Forelimb muscle (tissue), 1 donor: ENCODE measurements around the gene TCF7. TPM values are rescaled to one million over a fixed set of nuclear protein-coding genes. Genes with fewer than 3 reads are reported as not detected.

Source experiments
- DNase-seq: peaks from one replicate; pipeline ENCODE4 v3.0.0-alpha.2; 2013; ENCODE audit warnings: low read depth
- polyA plus RNA-seq: library from polyadenylated mRNA; unstranded; fragments of 120-200 nt; gene quantifications from one replicate; pipeline ENCODE4 v1.2.1, GENCODE V29; 2013; ENCODE audit not compliant: insufficient read length

Gene TCF7
- polyA plus RNA-seq, 1 donor = 2.6 TPM

GRCh38 chr5:134131165-134131564, 16.7 kb downstream of the TCF7 start:
- no peak for DNase-seq

DNA sequence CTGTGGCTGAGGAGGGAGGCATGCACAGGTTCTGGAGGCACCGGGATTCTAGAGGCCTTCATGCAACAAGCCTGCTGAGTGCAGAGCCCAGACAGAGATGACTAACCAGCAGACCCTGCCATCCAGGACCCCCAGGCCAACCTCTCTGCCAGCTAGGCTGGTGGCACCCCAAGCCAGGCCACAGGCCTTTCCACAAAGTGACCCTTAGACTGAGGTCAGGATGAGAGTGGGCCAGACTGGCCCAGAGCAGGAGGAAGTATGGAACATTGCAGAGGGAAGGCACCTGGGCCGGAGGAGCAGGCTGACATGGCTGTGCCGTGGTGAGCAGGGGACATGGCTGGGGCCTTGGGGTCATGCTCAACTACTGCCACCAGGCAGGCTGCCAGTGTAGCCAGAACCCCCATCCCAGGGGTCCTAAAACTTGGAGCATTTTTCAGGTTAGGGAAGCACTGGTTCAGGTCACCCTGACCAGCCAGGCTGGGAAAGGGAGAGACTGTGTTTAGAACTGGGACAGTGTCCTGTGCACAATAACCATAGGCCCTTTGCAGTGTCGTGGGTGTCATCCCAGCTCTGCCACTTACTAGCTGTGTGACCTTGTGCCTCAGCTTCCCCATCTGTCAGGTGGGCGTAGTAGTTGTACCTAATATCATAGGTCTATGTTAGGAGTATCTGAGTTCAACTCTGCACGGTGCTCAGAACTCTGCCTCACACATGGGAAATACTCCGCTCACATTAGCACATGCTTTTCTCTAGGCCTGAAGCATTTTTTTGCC, 17.3 kb downstream of the TCF7 start:
- no peak for DNase-seq

DNA sequence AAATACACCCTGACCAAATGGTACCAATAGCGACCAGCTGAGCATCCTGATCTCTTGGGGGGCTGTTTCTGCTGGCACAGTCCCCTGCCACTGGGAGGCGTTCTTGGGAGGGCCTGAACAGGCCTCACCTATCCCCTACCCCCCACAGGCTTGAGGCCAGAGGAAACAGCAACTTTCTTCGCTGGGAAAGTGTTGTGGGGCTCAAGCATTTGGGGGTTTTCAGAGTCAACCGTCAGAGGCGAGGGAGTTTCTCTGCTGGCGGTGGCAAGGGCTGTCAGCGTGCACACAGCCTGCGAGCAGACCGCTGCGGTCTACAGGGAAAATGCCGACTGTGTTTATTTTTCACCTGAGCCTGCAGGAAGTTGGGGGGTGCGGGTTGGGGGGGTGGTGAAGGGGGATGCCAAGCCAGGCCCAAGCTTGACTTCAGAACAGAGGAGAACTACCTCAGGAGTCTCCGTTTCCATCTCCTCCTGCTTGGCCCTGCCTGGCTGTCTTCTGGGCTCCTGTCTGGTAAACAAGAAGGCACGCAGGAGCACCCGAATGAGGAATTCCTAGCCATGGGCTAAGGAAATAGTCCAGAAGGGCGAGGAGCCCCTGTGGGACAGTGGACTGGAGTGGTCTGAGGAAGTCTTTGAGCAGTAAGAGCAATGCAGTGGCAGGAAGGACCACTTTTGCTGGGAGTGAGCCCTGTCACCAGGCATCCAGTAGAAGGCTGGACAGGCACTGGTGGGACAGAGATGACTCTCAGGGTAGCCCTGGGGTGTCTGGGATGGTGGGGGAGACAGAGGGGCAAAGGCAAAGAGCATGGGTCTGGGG, 18.1 kb downstream of the TCF7 start:
- no peak for DNase-seq

- no peak for DNase-seq
These were observed 18.9 kb downstream of the TCF7 start for GRCh38 chr5:134133188-134133994.

DNA sequence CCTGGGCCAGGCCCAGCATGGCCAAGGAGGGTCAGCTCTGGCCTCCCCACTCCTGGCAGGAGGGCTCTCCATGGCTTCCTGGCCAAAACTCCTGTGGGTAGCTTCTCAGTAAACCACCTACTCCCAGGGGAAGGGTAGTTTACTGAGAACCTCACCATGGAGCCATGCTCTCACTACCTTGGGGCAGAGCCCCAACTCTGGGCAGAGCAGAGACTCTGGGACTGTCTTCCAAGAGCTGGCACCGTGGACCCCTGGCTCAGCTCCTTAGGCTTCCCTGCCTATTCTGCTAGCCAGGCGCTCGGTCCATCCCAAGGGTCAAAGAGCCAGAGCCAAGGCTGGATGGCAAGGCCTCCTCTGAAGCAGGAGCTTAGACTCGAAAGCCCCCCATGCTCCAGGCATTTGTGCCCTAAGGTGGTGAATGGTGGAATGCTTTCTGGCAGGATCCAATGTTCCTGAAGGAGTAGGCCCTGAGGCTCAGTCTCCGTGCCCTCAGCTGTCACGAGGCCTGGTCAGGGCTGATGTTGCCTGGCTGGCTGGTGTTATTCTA, 19.6 kb downstream of the TCF7 start:
- DNase-seq = no peak

DNA sequence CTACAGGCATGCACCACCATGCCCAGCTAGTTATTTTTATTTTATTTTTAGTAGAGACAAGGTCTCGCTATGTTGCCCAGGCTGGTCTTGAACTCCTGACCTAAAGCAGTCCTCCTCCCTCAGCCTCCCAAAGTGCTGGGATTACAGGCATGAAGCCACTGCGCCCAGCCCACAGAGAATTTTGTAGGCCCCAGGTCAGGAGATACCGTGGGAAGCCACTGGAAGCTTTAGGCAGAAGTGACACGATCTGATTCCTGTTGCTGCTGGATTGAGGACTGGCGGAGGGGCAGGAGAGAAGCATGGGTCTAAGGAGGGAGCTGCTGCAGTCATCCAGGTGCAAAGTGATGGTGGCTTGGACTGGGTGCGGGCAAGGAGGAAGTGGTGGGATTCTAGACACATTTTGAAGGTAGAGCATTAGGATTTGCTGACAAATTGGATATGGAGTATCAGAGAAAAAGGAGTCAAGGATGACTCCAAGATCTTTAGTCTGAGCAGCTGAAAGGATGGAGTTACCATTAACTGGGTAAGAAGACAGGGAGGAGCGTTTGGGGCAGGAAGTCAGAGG, 20.7 kb downstream of the TCF7 start:
- no peak for DNase-seq

DNA sequence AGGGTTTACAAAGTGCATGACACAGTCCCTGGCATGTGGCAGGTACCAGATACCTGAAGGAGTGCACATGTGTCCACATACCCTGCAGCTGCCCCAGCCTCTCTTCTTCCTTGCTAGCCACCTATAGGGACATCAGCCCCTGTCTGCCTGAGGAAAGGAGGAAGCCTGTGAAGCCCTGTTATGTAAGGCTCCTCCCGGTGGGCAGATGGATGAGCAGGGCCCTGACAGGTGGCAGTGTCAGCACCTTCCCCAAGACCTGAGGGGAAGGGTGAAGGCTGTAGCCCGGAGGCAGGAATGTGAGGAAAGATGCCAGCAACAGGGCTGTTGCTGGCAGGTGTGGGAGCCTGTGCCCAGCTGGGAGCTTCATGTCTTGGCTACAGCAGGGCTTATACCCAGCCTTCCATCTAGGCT, 21.7 kb downstream of the TCF7 start:
- no peak for DNase-seq

DNA sequence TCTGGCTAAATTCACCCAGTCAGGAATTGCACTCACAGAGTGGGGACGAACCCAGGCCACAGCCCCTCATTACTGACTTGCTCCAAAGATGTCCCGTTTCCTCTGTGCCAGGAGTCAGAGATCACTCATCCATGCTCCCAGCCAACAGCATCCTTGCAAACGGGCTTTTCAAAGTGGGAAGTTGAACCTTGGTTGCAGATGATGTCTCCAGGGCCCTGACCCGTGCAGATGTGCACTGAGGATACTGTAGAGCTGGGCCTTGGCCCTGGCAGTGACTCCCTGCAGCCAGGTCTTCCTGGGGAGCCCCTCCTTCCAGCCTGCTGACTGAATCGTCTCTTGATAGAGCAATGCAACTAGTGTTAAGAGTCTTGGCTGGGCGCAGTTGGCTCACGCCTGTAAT, 22.3 kb downstream of the TCF7 start:
- no peak for DNase-seq

DNA sequence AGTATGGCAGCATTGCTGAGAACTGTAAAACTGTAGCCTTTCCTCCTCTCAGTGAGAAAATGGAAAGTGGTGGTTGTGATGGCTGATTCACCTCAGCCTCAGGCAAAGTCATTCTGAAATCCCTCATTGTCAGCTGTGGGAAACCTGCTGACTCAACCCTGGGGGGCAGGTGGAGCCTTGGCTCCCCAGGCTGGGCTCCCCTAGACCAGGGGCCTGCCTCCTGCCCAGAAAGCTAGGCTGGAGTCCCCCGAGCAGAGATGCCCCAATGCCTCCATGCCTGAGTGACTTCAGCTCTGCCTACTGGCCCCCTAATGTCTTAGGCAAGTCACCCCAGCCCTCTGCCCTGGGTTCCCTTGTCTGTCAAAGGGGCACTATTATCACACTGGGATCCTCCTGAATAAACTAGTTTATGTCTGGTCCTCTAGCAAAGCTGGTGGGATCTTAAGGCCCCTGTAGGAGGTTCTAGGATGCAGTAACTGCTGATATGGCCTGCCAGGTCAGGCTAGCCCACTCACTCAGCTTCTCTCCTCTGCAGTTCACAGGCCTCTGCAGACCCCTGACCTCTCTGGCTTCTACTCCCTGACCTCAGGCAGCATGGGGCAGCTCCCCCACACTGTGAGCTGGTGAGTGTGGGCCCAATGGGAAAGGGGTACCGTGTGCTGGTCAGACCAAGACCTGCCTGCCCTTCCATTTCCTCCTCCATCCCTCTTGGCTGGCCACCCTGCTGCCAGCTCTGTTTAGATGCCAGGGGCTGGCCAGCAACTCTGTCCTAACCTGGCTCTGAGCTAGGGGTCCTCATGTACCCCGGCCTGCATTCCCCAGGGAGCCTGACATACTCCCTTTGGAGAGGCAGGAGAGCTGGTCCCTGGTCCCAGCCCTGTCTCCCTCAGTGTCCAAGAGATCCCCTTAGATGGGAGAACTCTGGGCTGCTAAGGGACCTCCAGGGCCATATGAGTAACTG, 24.2 kb downstream of the TCF7 start:
- DNase-seq = no peak

- no peak for DNase-seq
These were observed 24.9 kb downstream of the TCF7 start for GRCh38 chr5:134139377-134139851.

GRCh38 chr5:134139891-134140469, 25.5 kb downstream of the TCF7 start:
- DNase-seq = no peak

DNA sequence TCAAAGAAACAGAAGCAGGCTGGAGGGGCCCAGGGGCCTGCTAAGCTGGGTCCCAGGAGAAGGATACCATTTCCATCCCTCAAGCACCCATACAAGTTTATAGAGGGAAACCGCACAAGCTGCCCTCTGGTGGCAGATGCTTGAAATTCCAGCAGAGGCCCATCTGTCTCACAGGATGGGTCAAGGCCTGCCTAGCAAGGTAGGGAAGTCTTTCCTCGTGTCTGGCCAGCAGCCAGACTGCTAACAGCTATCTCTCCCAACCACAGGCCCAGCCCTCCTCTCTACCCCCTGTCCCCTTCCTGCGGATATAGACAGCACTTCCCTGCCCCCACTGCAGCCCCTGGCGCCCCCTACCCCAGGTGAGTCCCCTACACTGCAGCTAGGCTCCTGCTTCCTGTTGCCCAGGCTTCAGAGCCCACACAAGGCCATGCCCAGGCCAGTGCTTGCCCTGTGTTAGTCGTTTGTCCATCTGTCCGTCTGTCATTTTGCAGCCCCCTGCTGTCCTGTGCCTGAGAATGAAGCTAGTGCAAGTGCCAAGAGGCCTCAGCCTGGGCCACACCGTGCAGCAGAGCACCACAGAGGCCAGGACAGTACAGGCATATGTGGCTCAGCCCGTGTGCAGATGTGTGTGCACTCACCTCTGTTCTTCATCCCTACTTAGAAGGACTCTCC, 26.2 kb downstream of the TCF7 start:
- no peak for DNase-seq

DNA sequence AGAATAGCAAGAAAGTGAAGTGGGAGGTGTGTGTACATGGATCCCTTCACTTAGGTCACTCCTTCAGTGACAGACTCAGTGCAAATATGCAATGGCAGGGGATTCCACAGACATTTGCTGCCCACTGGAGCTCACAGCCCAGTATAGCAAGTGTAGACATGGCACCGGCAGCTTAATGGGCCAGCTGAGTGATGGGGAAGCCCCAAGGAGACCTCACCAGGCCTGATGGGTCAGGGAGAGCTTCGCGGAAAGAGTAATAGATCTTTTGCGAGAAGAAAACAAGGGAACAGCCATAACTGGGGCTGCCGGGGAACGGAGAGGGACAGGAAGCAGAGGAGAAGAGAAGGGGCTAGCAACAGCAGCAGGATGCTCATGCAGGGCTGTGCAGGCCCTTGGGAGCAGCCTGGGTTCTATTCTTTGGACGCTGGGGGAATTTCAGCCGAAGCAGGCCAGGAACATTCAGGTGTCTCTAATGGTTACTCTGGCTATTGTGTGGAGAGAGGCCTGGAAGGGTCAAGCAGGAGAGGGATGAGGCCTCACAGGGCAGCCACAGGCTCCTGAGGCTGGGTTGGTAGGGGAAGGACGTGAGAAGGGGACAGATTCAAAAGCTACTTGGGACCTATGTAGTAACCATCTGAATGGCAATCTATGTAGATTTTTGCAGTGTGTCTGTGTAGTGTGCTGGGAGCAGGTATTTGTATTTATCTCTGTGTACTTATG, 27.0 kb downstream of the TCF7 start:
- DNase-seq = no peak

DNA sequence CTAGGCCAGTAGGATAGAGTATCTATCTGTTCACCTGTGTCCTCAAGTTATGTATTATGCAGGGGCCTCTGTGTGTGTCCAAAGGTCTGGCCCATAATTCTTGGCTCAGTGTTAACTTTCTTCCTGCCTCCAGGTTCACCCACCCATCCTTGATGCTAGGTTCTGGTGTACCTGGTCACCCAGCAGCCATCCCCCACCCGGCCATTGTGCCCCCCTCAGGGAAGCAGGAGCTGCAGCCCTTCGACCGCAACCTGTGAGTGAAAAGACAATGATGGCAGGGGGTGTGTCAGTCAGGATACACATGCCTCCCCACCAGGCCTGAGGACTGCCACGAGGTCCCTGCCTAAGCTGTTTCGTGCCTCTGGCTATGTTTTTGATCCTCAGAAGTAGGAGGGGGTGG, 27.6 kb downstream of the TCF7 start:
- DNase-seq = no peak

GRCh38 chr5:134142806-134143205, 28.3 kb downstream of the TCF7 start:
- no peak for DNase-seq

- no peak for DNase-seq
These were observed 28.9 kb downstream of the TCF7 start for GRCh38 chr5:134143431-134143830.

GRCh38 chr5:134143944-134144941, 29.8 kb downstream of the TCF7 start:
- DNase-seq = no peak
